Measurements from ENCODE around the gene LTC4S. TPM values are rescaled to one million over a fixed set of nuclear protein-coding genes. Genes with fewer than 3 reads are reported as not detected.

The LTC4S gene
- total RNA-seq, 2 donors from 2014 or later, result 5.3 to 5.4 TPM

GRCh38 chr5:179763215-179763945 lies 30.4 kb upstream of the LTC4S start:
- Histone ChIP-seq H3K4me1 (peaks cover 15% of the 10 kb centered on the region), H3K27ac (no peak overlapping the region), H3K9me3 (no peaks in the 10 kb centered on the region), H3K36me3 (peaks cover 6% of the 10 kb centered on the region), H3K4me3 (no peak overlapping the region), H3K9ac (ENCODE audit: low read depth in 2 of 2, low read length in 2 of 2) (peak overlapping the region in 1 of 2 donors; percentile 36), H3K27me3 (no peaks in the 10 kb centered on the region)
- TF ChIP-seq CTCF (IDR thresholded peaks at IDR 0.05), result peak; percentile 84
- DNase-seq, result peak; percentile 79
- intact Hi-C loops (cut with DNase I), result loop anchor here (5.0 kb wide), 1 partner anchor 34 kb away; no protein-coding TSS in a partner anchor

GRCh38 chr5:179764056-179764455 lies 29.7 kb upstream of the LTC4S start:
- no peaks in the 10 kb centered on the region for H3K9me3 ChIP-seq
- H3K4me1 ChIP-seq, result peaks cover 15% of the 10 kb centered on the region
- no peak for TF ChIP-seq CTCF (IDR thresholded peaks at IDR 0.05)
- peak overlapping the region in 1 of 2 donors; percentile 36 for H3K9ac ChIP-seq (ENCODE audit: low read depth in 2 of 2, low read length in 2 of 2)
- no peaks in the 10 kb centered on the region for H3K27me3 ChIP-seq
- intact Hi-C loops (cut with DNase I), result loop anchor here (5.0 kb wide), 1 partner anchor 33 kb away; no protein-coding TSS in a partner anchor
- no peak for DNase-seq
- no peak overlapping the region for H3K4me3 ChIP-seq
- peaks cover 6% of the 10 kb centered on the region for H3K36me3 ChIP-seq
- no peak overlapping the region for H3K27ac ChIP-seq

GRCh38 chr5:179765400-179765799 lies 28.4 kb upstream of the LTC4S start:
- Histone ChIP-seq H3K9me3 (no peaks in the 10 kb centered on the region), H3K9ac (ENCODE audit: low read depth in 2 of 2, low read length in 2 of 2) (no peak overlapping the region), H3K4me1 (peaks cover 11% of the 10 kb centered on the region), H3K27ac (no peak overlapping the region), H3K36me3 (peaks cover 6% of the 10 kb centered on the region), H3K4me3 (no peak overlapping the region), H3K27me3 (no peaks in the 10 kb centered on the region)
- intact Hi-C loops (cut with DNase I), result no loop called here
- no peak for DNase-seq
- TF ChIP-seq CTCF (IDR thresholded peaks at IDR 0.05), result no peak

DNA sequence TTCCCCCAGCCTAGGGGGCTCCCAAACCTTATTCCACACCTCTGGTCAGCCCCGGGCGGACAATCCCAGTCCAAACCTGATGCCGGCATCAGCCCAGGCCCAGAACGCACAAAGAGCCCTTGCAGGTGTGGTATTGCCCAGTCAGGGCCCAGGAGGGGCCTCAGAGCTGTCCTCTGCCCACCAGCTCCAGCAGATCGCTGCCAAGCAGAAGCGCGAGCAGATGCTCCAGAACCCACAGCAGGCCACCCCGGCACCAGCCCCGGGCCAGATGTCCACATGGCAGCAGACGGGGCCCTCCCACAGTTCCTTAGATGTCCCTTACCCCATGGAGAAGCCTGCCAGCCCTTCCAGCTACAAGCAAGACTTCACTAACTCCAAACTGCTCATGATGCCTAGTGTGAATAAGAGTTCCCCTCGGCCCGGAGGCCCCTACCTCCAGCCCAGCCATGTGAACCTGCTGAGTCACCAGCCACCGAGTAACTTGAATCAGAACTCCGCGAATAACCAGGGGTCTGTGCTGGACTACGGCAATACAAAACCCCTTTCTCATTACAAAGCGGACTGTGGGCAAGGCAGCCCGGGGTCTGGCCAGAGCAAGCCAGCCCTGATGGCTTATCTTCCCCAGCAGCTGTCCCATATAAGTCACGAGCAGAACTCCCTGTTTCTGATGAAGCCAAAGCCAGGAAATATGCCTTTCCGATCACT lies 27.6 kb upstream of the LTC4S start:
- no peak overlapping the region for H3K9ac ChIP-seq (ENCODE audit: low read depth in 2 of 2, low read length in 2 of 2)
- peaks cover 11% of the 10 kb centered on the region for H3K4me1 ChIP-seq
- no peak overlapping the region for H3K4me3 ChIP-seq
- H3K27ac ChIP-seq, result no peak overlapping the region
- H3K9me3 ChIP-seq, result no peaks in the 10 kb centered on the region
- peaks cover 6% of the 10 kb centered on the region for H3K36me3 ChIP-seq
- no peak for TF ChIP-seq CTCF (IDR thresholded peaks at IDR 0.05)
- DNase-seq, result no peak
- no peaks in the 10 kb centered on the region for H3K27me3 ChIP-seq
- intact Hi-C loops (cut with DNase I), result no loop called here

DNA sequence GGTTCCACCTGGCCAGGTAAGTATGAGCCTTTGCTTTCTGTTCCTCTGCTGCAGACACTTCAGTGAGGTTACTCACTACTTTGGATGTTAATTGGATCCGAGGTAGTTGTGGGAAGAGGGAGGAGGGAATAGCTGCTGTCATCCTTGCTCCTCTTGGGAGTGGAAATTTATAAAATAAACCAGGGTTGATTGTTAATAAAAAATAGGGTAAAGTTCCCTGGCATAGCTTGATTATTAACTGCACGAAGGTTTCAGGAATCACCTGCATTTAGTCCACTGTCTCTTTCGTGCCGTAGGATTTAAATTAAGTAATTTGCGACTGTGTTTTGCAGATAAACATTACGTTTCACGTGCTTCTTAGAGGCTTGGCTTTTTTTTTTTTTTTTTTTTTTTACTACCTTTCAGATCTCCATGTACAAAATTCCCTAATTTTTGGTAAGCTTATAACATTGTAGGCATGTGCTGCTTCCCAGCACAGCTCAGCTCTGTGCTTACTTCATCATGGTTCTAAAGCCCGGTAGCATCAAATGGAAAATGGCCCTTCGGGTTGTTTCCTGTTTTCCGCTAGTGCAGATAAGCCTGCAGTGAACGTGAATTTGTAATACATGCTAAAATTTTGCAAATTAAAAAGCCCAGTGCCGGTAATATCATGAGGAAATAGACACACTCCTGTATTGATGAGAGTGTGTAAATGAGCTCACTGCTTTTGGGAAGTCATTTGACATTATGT lies 26.9 kb upstream of the LTC4S start:
- Histone ChIP-seq H3K27ac (no peak overlapping the region), H3K4me1 (peaks cover 9% of the 10 kb centered on the region)

More for the DNA sequence above, 26.9 kb upstream of the LTC4S start:
- TF ChIP-seq CTCF (IDR thresholded peaks at IDR 0.05), result no peak
- no peak for DNase-seq
- no peak overlapping the region for H3K4me3 ChIP-seq
- H3K9me3 ChIP-seq, result no peaks in the 10 kb centered on the region
- H3K36me3 ChIP-seq, result peaks cover 8% of the 10 kb centered on the region
- intact Hi-C loops (cut with DNase I), result no loop called here
- no peak overlapping the region for H3K9ac ChIP-seq (ENCODE audit: low read depth in 2 of 2, low read length in 2 of 2)
- no peaks in the 10 kb centered on the region for H3K27me3 ChIP-seq

Data from colonic mucosa (tissue), 4 donors.